HL-60 (cell line): ENCODE data around the gene ADAM29.

Experiments
- DNase-seq, 2 experiments: peaks; one replicate each; pipeline ENCODE4 v3.0.0-alpha.2; 2010 to 2020; ENCODE audit warnings: low read depth in 1 of 2, low spot score in 1 of 2
- H3K27ac ChIP-seq: fragments of 250-450 bp; sonication (Bioruptor Pico); replicated peaks from 2 replicates; pipeline ENCODE4 v1.5.1; 2020; ENCODE audit warnings: mild to moderate bottlenecking, moderate library complexity
- H3K27me3 ChIP-seq: fragments of 250-450 bp; sonication (Bioruptor Pico); 2 replicates; pipeline ENCODE4 v1.5.1; 2021; ENCODE audit warnings: mild to moderate bottlenecking, moderate library complexity; ENCODE audit not compliant: insufficient read depth, poor library complexity, severe bottlenecking
- H3K4me3 ChIP-seq: replicated peaks from 2 replicates; pipeline ENCODE4 v1.5.1; 2011; ENCODE audit warnings: mild to moderate bottlenecking, control low read depth, low read length; ENCODE audit not compliant: insufficient read depth
- GABPA ChIP-seq: IDR thresholded peaks from 2 replicates; pipeline ENCODE4 v1.6.1; 2012; ENCODE audit warnings: low read depth
- POLR2AphosphoS5 ChIP-seq: IDR thresholded peaks from 2 replicates; pipeline ENCODE4 v1.6.1; 2012; ENCODE audit warnings: low read depth
- SPI1 ChIP-seq: IDR thresholded peaks from 2 replicates; pipeline ENCODE4 v1.6.1; 2012; ENCODE audit warnings: low read depth, mild to moderate bottlenecking, borderline replicate concordance
- TF ChIP-seq, protein P1 (sequence below): IDR thresholded peaks from one replicate; pipeline ENCODE4 v1.5.1; 2011; ENCODE audit warnings: low read length, control low read depth, inconsistent platforms; ENCODE audit not compliant: insufficient read depth
- TF ChIP-seq, protein P2 (sequence below): IDR thresholded peaks from 2 replicates; pipeline ENCODE4 v1.6.1; 2012; ENCODE audit warnings: low read depth; ENCODE audit not compliant: insufficient replicate concordance

ADAM29 gene

DNA sequence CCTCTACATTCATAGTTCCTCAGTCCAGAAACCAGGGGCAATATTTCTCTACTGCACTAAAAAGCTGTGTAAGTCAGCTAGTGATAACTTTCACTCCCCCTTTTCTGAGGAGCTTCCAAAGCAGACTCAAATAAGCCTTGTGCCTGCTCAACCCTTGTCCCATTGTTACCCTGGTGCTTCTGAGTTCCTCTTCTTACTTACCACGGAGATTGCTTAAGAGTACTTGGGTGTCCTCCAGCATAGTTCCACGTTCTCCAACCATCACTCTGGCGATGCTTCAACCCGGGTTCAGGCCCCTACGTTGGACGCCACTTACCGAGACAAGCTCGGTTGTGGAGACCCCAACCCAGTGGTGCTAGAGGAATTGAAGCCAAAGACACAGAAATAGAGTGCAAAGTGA is 71.6 kb downstream of the ADAM29 start:
- no peak overlapping the region for H3K27ac ChIP-seq
- no peaks in the 10 kb centered on the region for H3K27me3 ChIP-seq
- no peak overlapping the region for H3K4me3 ChIP-seq
- TF ChIP-seq POLR2AphosphoS5 (no peak), SPI1 (peak; percentile 80)
- peak; percentile 10 to 41 for DNase-seq

DNA sequence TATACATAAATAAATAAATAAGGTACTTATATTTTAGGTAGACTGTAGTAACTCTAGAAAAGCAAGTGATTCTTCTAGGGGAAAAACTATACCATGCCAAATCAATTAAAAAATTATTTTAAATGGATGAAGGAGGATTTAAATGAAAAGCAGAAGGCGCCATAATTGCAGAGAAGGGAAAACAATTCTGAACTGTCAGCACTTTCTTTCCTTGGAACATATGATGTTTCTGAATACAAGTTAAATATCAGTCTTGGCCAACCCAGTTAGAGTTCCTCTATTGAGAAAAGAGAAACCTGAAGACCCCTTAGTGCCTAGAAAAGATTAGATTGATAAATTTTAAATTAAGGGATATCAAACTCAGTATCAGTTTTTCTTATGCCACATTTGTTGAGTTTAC is 75.8 kb downstream of the ADAM29 start:
- no peak for DNase-seq
- H3K27me3 ChIP-seq = no peaks in the 10 kb centered on the region
- H3K27ac ChIP-seq = no peak overlapping the region
- no peak for TF ChIP-seq POLR2AphosphoS5
- TF ChIP-seq GABPA = no peak
- TF ChIP-seq, protein P1, sequence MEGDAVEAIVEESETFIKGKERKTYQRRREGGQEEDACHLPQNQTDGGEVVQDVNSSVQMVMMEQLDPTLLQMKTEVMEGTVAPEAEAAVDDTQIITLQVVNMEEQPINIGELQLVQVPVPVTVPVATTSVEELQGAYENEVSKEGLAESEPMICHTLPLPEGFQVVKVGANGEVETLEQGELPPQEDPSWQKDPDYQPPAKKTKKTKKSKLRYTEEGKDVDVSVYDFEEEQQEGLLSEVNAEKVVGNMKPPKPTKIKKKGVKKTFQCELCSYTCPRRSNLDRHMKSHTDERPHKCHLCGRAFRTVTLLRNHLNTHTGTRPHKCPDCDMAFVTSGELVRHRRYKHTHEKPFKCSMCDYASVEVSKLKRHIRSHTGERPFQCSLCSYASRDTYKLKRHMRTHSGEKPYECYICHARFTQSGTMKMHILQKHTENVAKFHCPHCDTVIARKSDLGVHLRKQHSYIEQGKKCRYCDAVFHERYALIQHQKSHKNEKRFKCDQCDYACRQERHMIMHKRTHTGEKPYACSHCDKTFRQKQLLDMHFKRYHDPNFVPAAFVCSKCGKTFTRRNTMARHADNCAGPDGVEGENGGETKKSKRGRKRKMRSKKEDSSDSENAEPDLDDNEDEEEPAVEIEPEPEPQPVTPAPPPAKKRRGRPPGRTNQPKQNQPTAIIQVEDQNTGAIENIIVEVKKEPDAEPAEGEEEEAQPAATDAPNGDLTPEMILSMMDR = no peak
- TF ChIP-seq, protein P2, sequence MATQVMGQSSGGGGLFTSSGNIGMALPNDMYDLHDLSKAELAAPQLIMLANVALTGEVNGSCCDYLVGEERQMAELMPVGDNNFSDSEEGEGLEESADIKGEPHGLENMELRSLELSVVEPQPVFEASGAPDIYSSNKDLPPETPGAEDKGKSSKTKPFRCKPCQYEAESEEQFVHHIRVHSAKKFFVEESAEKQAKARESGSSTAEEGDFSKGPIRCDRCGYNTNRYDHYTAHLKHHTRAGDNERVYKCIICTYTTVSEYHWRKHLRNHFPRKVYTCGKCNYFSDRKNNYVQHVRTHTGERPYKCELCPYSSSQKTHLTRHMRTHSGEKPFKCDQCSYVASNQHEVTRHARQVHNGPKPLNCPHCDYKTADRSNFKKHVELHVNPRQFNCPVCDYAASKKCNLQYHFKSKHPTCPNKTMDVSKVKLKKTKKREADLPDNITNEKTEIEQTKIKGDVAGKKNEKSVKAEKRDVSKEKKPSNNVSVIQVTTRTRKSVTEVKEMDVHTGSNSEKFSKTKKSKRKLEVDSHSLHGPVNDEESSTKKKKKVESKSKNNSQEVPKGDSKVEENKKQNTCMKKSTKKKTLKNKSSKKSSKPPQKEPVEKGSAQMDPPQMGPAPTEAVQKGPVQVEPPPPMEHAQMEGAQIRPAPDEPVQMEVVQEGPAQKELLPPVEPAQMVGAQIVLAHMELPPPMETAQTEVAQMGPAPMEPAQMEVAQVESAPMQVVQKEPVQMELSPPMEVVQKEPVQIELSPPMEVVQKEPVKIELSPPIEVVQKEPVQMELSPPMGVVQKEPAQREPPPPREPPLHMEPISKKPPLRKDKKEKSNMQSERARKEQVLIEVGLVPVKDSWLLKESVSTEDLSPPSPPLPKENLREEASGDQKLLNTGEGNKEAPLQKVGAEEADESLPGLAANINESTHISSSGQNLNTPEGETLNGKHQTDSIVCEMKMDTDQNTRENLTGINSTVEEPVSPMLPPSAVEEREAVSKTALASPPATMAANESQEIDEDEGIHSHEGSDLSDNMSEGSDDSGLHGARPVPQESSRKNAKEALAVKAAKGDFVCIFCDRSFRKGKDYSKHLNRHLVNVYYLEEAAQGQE = no peak
- TF ChIP-seq SPI1 = no peak
- H3K4me3 ChIP-seq = no peak overlapping the region

DNA sequence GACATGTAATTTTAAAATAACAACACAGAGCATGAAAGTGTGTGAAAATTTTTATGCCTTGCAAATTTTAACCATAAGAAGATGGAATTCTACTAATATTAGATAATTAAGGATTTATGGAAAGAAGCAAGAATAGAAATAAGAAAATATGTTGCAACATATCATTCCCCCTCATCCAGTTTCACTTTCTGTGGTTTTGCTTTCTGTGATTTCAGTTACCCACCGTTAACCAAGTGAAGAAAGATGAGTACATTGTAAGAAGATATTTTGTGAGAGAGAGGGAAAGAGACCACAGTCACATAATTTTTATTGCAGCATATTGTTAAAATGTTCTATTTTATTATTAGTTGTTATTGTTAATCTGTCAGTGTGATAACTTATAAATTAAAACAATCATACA is 77.9 kb downstream of the ADAM29 start:
- Histone ChIP-seq H3K27ac (no peak overlapping the region), H3K4me3 (no peak overlapping the region)
- TF ChIP-seq, protein P1 = no peak
- TF ChIP-seq, protein P2 = no peak
- TF ChIP-seq GABPA = no peak
- no peak for TF ChIP-seq POLR2AphosphoS5
- no peak for TF ChIP-seq SPI1

DNA sequence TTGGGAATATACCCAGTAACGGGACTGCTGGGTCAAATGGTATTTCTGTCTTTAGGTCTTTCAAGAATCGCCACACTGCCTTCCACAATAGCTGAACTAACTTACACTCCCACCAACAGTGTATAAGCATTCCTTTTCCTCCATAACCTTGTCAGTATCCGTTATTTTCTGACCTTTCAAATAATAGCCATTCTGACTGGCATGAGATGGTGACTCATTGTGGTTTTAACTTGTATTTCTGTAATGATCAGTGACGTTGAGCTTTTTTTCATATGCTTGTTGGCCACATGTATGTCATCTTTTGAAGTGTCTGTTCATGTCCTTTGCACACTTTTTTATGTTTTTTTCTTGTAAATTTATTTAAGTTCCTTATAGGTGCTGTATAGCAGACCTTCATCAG is 81.2 kb downstream of the ADAM29 start:
- TF ChIP-seq, protein P1 = no peak
- TF ChIP-seq, protein P2 = no peak
- TF ChIP-seq POLR2AphosphoS5 (no peak), GABPA (no peak), SPI1 (no peak)
- no peaks in the 10 kb centered on the region for H3K27me3 ChIP-seq
- no peak for DNase-seq
- H3K4me3 ChIP-seq = no peak overlapping the region
- no peak overlapping the region for H3K27ac ChIP-seq

More for the DNA sequence above, 77.9 kb downstream of the ADAM29 start:
- no peak for DNase-seq
- H3K27me3 ChIP-seq = no peaks in the 10 kb centered on the region
